HG03280 (cell line): Measurements from ENCODE around the gene RNF8.
"Not testable (repeated sequence)": the region's sequence is repeated elsewhere in the genome, so short reads cannot be mapped to it uniquely, and the experiment has no call there.

Experiments
- ATAC-seq: cut with Tn5 transposase; IDR thresholded peaks from one replicate; pipeline ENCODE4 v1.9.1; 2021; ENCODE audit warnings: mild to moderate bottlenecking, moderate library complexity; ENCODE audit not compliant: unreplicated experiment

Gene RNF8

DNA sequence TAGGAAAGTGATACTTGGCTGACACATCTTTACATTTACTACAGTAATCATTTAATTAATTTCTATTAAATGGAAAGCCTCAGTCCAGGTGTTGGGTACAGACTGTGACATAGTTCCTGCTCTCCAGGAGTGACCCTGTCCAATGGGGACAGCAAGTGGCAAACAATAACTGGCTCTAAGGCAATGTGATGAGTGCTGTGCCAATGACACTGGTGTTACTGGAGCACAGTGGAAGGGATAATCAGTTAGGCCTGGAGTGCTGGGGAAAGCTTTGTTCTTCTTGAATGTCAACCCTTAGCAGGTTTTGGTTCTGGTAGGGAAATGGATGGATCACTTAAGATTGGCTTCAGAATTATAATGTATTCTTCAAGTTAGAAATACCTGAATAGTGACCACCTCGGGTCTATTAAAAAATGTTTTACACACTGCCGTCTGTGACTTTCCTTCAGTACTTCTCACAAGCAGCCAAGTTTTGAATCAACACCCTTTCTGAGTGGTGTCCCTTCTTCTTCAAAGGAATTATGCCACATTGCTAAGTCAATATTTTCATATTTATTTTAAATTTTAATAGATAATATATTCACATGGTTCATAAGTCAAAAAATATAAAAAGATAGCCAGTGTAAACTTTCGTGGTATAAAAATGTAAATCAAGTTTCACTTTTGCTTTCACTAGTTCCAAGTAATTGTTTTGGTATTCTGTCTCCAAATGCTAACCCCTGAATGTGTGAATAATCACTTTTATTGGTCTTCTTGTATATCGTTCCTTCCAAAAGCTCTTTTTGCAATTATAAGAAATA lies 88.8 kb downstream of the RNF8 start:
- ATAC-seq, result no peak

- ATAC-seq, result not testable (repeated sequence)
Measured at GRCh38 chr6:37443216-37443542, 89.4 kb downstream of the RNF8 start.
